ENCODE results near the gene ARHGAP24. TPM values are rescaled to one million over a fixed set of nuclear protein-coding genes. Genes with fewer than 3 reads are reported as not detected.

The ARHGAP24 gene
- total and polyA plus RNA-seq, 10 of the 15 experiments (the other 5 are each of a cell fraction or from before 2014, with no cell fraction given): 0.10 to 4.2 (median 0.52) TPM

- Histone ChIP-seq H3K9ac (ENCODE audit: control insufficient read depth, insufficient read depth, low read length) (no peak overlapping the region), H3K4me1 (ENCODE audit: control insufficient read depth, insufficient read depth, low read length) (peaks cover 16% of the 10 kb centered on the region; the same call in 1 of the 2 replicates), H3K79me2 (ENCODE audit: control insufficient read depth, insufficient read depth, low read length) (no peaks in the 10 kb centered on the region), H3K4me2 (ENCODE audit: control insufficient read depth, insufficient read depth) (no peak overlapping the region), H3K27ac (ENCODE audit: control insufficient read depth, insufficient read depth) (no peak overlapping the region), H2AFZ (ENCODE audit: control insufficient read depth, low read depth, low read length) (no peak overlapping the region), H4K20me1 (ENCODE audit: control insufficient read depth, insufficient read depth) (no peaks in the 10 kb centered on the region), H3K4me3 (no peak overlapping the region), H3K36me3 (ENCODE audit: control insufficient read depth in 2 of 2, insufficient read depth in 2 of 2, low read length in 1 of 2) (no peaks in the 10 kb centered on the region), H3K27me3 (replicated peaks in 1 of 2; ENCODE audit: control insufficient read depth in 2 of 2, insufficient read depth in 2 of 2, low read length in 1 of 2) (no peaks in the 10 kb centered on the region), H3K9me3 (replicated peaks; ENCODE audit: control insufficient read depth, insufficient read depth, low read length) (peaks cover 2% of the 10 kb centered on the region; the same call in 2 of the 3 replicates)
- POLR2A ChIA-PET: no interaction called here
- SMC1A ChIA-PET (ENCODE audit: uncharacterized antibody, unreplicated experiment): no interaction called here
- no TSS peak for BruUV-seq (replicated peaks)
- CTCF ChIA-PET: no interaction called here
- ATAC-seq (no peak), FAIRE-seq (no peak), DNase-seq (ENCODE audit: low read depth, low spot score) (no peak)
- in situ Hi-C loops (cut with MboI) (no loop called here), intact Hi-C loops (cut with micrococcal nuclease; ENCODE audit: unreplicated experiment) (no loop called here)
- WGBS (ENCODE audit: insufficient coverage, insufficient replicate concordance, low lambda C conversion rate, missing lambda C conversion rate): 94% methylated on average over 1 of the region's 1 CpG
- TF ChIP-seq MTA3 (IDR thresholded peaks at IDR 0.05; ENCODE audit: borderline replicate concordance, low read length): no peak
- TF ChIP-seq, protein P1, sequence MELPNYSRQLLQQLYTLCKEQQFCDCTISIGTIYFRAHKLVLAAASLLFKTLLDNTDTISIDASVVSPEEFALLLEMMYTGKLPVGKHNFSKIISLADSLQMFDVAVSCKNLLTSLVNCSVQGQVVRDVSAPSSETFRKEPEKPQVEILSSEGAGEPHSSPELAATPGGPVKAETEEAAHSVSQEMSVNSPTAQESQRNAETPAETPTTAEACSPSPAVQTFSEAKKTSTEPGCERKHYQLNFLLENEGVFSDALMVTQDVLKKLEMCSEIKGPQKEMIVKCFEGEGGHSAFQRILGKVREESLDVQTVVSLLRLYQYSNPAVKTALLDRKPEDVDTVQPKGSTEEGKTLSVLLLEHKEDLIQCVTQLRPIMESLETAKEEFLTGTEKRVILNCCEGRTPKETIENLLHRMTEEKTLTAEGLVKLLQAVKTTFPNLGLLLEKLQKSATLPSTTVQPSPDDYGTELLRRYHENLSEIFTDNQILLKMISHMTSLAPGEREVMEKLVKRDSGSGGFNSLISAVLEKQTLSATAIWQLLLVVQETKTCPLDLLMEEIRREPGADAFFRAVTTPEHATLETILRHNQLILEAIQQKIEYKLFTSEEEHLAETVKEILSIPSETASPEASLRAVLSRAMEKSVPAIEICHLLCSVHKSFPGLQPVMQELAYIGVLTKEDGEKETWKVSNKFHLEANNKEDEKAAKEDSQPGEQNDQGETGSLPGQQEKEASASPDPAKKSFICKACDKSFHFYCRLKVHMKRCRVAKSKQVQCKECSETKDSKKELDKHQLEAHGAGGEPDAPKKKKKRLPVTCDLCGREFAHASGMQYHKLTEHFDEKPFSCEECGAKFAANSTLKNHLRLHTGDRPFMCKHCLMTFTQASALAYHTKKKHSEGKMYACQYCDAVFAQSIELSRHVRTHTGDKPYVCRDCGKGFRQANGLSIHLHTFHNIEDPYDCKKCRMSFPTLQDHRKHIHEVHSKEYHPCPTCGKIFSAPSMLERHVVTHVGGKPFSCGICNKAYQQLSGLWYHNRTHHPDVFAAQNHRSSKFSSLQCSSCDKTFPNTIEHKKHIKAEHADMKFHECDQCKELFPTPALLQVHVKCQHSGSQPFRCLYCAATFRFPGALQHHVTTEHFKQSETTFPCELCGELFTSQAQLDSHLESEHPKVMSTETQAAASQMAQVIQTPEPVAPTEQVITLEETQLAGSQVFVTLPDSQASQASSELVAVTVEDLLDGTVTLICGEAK (IDR thresholded peaks at IDR 0.05; ENCODE audit: borderline replicate concordance): no peak
- TF ChIP-seq POLR2AphosphoS5 (IDR thresholded peaks at IDR 0.05; ENCODE audit: low read length): no peak
- TF ChIP-seq FOXM1 (IDR thresholded peaks at IDR 0.05; ENCODE audit: low read depth, low read length): no peak
- TF ChIP-seq MEF2A (IDR thresholded peaks at IDR 0.05; ENCODE audit: insufficient read depth, low read depth, low read length): no peak
- no peak for TF ChIP-seq SMC3 (IDR thresholded peaks at IDR 0.05; ENCODE audit: borderline replicate concordance, low read length)
- no peak for TF ChIP-seq PBX3 (IDR thresholded peaks at IDR 0.05; ENCODE audit: insufficient replicate concordance, low read depth, low read length)
- no peak for TF ChIP-seq RCOR1 (conservative IDR thresholded peaks at IDR 0.05; ENCODE audit: low read depth, low read length)
- no peak for TF ChIP-seq TAF1 (IDR thresholded peaks at IDR 0.05; ENCODE audit: borderline replicate concordance, low read depth, low read length)
- RAD21 ChIA-PET (ENCODE audit: unreplicated experiment): no interaction called here
Measured at GRCh38 chr4:85682391-85682790, 207.4 kb downstream of the ARHGAP24 start.
